ENCODE data around the gene SP9.

Gene SP9

DNA sequence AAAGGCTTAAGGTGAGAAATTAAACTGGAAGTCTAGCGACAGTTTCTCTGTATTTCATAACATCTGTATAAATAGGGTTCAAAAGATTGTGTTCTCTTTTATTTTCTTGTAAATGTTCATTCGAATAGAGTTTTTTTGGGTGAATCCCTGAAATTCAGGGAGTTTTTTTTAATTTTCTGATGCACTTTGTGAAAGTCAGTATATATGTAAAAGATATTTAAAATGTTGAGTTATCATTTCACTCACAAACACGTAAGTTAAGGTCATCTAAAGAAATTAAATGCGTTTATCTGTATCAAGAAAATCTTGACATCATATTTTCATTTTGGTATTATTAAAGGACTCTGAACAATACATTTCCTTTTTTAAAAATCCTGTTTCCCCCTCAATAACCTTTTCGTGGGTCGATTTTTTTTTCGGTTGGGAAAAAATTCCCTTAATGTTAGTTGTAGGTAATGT lies 3.4 kb downstream of the SP9 start:
- H2AFZ ChIP-seq (ENCODE audit: low read length): no peak overlapping the region
- H3K9me3 ChIP-seq (ENCODE audit: insufficient read depth, low read depth, low read length): no peaks in the 10 kb centered on the region
- no peaks in the 10 kb centered on the region for H3F3A ChIP-seq (ENCODE audit: low read depth)
- H3K9ac ChIP-seq (ENCODE audit: low read depth, low read length, poor library complexity, severe bottlenecking): no peak overlapping the region
- no peaks in the 10 kb centered on the region for H3K9me2 ChIP-seq (replicated peaks; ENCODE audit: low read depth, low read length)
- H3K4me3 ChIP-seq (ENCODE audit: low read length, poor library complexity, severe bottlenecking): no peak overlapping the region
- no peak overlapping the region for H3K4me2 ChIP-seq (ENCODE audit: low read depth, low read length, poor library complexity, severe bottlenecking)
- H3K36me3 ChIP-seq (ENCODE audit: insufficient read depth, low read length): no peaks in the 10 kb centered on the region
- no peaks in the 10 kb centered on the region for H3K79me2 ChIP-seq (ENCODE audit: insufficient read depth, low read length)
- no peaks in the 10 kb centered on the region for H3K4me1 ChIP-seq (ENCODE audit: insufficient read depth, low read length, poor library complexity, severe bottlenecking)
- no peaks in the 10 kb centered on the region for H4K20me1 ChIP-seq (ENCODE audit: insufficient read depth, low read length, poor library complexity, severe bottlenecking)
- TF ChIP-seq EZH2phosphoT487 (IDR thresholded peaks at IDR 0.05; ENCODE audit: borderline replicate concordance): no peak
- no peaks in the 10 kb centered on the region for H3K27me3 ChIP-seq (ENCODE audit: insufficient read depth, low read length, poor library complexity, severe bottlenecking)

DNA sequence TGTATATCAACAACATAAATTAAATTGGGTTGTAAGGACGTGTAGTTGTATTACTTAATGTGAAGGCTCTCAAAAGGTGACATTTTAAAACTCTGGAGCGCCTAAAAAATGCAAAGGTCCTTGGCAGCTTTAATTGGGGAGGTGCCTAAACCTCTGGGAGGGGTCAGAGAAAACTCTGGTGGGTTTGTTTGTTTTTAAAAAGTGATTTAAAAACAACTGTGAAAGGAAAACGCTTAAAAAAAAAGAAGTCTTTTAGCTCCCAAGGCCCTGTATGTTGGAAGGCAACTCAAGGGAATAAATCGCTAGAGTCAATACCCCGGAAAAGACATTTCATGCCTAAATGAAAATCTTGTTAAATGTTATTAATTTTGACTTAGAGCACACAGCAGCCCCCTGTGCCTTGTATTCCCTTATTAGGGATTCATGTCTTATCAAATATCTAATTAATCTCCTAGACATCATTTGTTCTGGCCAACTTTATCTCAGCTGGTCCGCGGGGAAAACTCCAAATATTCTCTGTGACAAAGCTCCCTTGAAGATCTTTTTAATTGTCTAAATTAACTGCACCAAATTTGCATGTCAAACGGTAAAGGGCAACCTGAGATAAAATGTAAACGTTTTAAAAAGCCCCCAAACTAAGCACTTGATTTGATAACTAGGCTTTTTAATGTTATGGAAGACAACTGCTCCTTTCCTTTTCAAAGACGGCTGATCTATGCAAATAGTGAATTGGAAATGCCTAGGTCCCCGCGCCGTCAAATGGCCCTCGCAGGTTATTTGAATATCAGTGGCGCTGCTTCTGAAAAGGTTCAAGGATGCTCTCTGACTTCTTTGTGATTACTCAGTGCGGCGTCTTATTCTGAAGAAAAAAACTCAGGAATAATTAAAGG lies 4.2 kb downstream of the SP9 start:
- Histone ChIP-seq H3K36me3 (ENCODE audit: insufficient read depth, low read length) (no peaks in the 10 kb centered on the region), H3K4me3 (ENCODE audit: low read length, poor library complexity, severe bottlenecking) (no peak overlapping the region)
- TF ChIP-seq EZH2phosphoT487 (IDR thresholded peaks at IDR 0.05; ENCODE audit: borderline replicate concordance): no peak
- TF ChIP-seq, protein P1, sequence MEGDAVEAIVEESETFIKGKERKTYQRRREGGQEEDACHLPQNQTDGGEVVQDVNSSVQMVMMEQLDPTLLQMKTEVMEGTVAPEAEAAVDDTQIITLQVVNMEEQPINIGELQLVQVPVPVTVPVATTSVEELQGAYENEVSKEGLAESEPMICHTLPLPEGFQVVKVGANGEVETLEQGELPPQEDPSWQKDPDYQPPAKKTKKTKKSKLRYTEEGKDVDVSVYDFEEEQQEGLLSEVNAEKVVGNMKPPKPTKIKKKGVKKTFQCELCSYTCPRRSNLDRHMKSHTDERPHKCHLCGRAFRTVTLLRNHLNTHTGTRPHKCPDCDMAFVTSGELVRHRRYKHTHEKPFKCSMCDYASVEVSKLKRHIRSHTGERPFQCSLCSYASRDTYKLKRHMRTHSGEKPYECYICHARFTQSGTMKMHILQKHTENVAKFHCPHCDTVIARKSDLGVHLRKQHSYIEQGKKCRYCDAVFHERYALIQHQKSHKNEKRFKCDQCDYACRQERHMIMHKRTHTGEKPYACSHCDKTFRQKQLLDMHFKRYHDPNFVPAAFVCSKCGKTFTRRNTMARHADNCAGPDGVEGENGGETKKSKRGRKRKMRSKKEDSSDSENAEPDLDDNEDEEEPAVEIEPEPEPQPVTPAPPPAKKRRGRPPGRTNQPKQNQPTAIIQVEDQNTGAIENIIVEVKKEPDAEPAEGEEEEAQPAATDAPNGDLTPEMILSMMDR (conservative IDR thresholded peaks at IDR 0.05; ENCODE audit: low read length): no peak

DNA sequence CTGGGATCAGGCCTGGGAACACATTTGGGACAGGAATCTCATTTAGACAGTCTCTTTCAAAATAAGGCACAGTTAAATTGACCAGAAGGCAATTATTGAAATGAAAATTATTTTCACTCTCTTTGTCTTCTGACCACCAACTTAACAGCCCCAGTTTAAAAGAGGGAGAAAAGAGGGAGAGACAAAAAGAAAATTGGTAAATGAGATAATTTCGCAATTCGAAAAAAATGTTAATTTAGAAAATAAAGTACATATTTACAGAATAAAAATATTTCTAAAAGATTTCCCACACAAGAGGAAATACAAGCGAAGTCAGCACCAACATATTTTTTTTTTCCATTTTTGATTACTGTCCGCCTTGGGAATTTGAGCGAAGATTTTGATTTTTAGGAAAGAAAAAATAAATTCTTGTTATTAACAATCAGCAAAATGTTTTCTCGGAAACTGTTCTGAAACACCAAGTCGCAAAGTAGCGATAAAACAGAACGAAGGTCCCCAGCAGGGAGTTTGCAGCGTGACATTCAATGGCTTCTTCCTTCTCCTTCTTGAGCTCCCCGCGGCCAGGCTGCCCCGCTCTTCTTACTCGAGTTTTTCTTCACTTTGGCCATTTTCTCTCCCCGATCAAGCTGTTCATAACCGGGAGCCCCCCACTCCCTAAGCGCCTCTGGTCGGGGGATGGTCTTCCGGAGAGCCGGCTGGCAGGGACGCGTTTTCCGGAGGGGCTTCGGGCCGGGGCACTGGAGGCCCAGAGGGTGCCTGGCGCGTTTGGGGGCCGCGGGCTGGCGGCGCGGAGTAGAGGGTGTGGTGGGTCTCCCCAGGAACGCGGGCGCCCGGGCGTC lies 5.0 kb downstream of the SP9 start:
- Histone ChIP-seq H3K79me2 (ENCODE audit: insufficient read depth, low read length) (no peaks in the 10 kb centered on the region), H3K4me2 (ENCODE audit: low read depth, low read length, poor library complexity, severe bottlenecking) (no peak overlapping the region), H3K9me2 (replicated peaks; ENCODE audit: low read depth, low read length) (no peaks in the 10 kb centered on the region), H3K9ac (ENCODE audit: low read depth, low read length, poor library complexity, severe bottlenecking) (no peak overlapping the region), H3K9me3 (ENCODE audit: insufficient read depth, low read depth, low read length) (no peaks in the 10 kb centered on the region), H3K4me1 (ENCODE audit: insufficient read depth, low read length, poor library complexity, severe bottlenecking) (no peaks in the 10 kb centered on the region), H3K27me3 (ENCODE audit: insufficient read depth, low read length, poor library complexity, severe bottlenecking) (no peaks in the 10 kb centered on the region), H3K36me3 (ENCODE audit: insufficient read depth, low read length) (no peaks in the 10 kb centered on the region), H4K20me1 (ENCODE audit: insufficient read depth, low read length, poor library complexity, severe bottlenecking) (no peaks in the 10 kb centered on the region), H3F3A (ENCODE audit: low read depth) (no peaks in the 10 kb centered on the region), H3K4me3 (ENCODE audit: low read length, poor library complexity, severe bottlenecking) (no peak overlapping the region), H2AFZ (ENCODE audit: low read length) (no peak overlapping the region)
- TF ChIP-seq EZH2phosphoT487 (IDR thresholded peaks at IDR 0.05; ENCODE audit: borderline replicate concordance): no peak
- TF ChIP-seq, protein P1 (conservative IDR thresholded peaks at IDR 0.05; ENCODE audit: low read length): no peak

More for the DNA sequence above, 4.2 kb downstream of the SP9 start:
- Histone ChIP-seq H3K9me3 (ENCODE audit: insufficient read depth, low read depth, low read length) (no peaks in the 10 kb centered on the region), H3K79me2 (ENCODE audit: insufficient read depth, low read length) (no peaks in the 10 kb centered on the region), H3F3A (ENCODE audit: low read depth) (no peaks in the 10 kb centered on the region), H2AFZ (ENCODE audit: low read length) (no peak overlapping the region), H3K27me3 (ENCODE audit: insufficient read depth, low read length, poor library complexity, severe bottlenecking) (no peaks in the 10 kb centered on the region), H4K20me1 (ENCODE audit: insufficient read depth, low read length, poor library complexity, severe bottlenecking) (no peaks in the 10 kb centered on the region), H3K9me2 (replicated peaks; ENCODE audit: low read depth, low read length) (no peaks in the 10 kb centered on the region), H3K4me2 (ENCODE audit: low read depth, low read length, poor library complexity, severe bottlenecking) (no peak overlapping the region), H3K9ac (ENCODE audit: low read depth, low read length, poor library complexity, severe bottlenecking) (no peak overlapping the region), H3K4me1 (ENCODE audit: insufficient read depth, low read length, poor library complexity, severe bottlenecking) (no peaks in the 10 kb centered on the region)

Measured in Loucy (cell line).